ENCODE data around the gene SPEF2.

Gene SPEF2

DNA sequence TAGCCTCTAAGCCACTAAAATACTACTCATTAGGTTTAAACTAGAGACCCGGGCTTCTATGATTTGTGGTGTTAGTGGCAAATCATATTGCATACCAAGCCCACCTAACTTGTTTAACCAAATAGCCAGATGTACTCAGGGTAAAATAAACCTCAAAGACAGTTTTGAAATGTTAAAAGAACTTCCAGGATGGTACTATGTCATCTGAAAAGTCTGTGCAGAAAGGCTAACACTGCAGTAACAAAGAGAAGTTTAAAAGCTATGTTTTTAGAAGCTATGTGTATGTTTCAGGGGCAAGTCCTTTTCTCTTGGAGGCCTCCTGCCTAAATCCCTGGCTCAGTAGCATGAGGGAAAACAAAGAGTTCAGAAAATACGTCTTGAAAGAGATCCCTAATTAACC is 154.2 kb downstream of the SPEF2 start:
- no peak for DNase-seq (ENCODE audit: low read depth in 1 of 2, low spot score in 1 of 2)
- Histone ChIP-seq H3K27ac (replicated peaks) (no peak overlapping the region), H3K4me3 (replicated peaks; ENCODE audit: insufficient read depth, low read length) (no peak overlapping the region), H3K27me3 (ENCODE audit: insufficient read depth, poor library complexity, severe bottlenecking) (no peaks in the 10 kb centered on the region)
- TF ChIP-seq SPI1 (IDR thresholded peaks at IDR 0.05; ENCODE audit: borderline replicate concordance, low read depth) = no peak

DNA sequence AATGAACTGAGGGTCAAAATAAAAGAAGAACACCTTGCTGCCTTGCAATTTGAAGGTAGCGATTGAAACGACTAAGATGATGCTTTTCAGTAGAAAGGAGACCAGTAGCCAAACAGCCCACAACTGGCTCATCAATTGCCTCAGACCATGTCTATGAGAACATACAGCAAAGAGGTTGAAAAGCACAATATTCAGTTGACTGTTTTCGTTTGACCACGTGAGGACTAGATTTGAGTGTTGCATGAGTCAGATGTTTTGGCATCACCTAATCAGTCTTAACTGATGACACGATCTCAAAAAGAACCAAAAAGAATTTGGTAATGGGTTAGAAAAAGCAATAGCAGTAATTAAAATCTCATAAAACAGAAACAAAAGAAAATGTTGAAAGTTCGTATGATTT is 156.3 kb downstream of the SPEF2 start:
- no peak for DNase-seq (ENCODE audit: low read depth in 1 of 2, low spot score in 1 of 2)
- H3K27ac ChIP-seq (replicated peaks) = no peak overlapping the region
- no peaks in the 10 kb centered on the region for H3K27me3 ChIP-seq (ENCODE audit: insufficient read depth, poor library complexity, severe bottlenecking)
- H3K4me3 ChIP-seq (replicated peaks; ENCODE audit: insufficient read depth, low read length) = no peak overlapping the region
- TF ChIP-seq SPI1 (IDR thresholded peaks at IDR 0.05; ENCODE audit: borderline replicate concordance, low read depth) = no peak
- TF ChIP-seq, protein P1, sequence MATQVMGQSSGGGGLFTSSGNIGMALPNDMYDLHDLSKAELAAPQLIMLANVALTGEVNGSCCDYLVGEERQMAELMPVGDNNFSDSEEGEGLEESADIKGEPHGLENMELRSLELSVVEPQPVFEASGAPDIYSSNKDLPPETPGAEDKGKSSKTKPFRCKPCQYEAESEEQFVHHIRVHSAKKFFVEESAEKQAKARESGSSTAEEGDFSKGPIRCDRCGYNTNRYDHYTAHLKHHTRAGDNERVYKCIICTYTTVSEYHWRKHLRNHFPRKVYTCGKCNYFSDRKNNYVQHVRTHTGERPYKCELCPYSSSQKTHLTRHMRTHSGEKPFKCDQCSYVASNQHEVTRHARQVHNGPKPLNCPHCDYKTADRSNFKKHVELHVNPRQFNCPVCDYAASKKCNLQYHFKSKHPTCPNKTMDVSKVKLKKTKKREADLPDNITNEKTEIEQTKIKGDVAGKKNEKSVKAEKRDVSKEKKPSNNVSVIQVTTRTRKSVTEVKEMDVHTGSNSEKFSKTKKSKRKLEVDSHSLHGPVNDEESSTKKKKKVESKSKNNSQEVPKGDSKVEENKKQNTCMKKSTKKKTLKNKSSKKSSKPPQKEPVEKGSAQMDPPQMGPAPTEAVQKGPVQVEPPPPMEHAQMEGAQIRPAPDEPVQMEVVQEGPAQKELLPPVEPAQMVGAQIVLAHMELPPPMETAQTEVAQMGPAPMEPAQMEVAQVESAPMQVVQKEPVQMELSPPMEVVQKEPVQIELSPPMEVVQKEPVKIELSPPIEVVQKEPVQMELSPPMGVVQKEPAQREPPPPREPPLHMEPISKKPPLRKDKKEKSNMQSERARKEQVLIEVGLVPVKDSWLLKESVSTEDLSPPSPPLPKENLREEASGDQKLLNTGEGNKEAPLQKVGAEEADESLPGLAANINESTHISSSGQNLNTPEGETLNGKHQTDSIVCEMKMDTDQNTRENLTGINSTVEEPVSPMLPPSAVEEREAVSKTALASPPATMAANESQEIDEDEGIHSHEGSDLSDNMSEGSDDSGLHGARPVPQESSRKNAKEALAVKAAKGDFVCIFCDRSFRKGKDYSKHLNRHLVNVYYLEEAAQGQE (IDR thresholded peaks at IDR 0.05; ENCODE audit: insufficient replicate concordance, low read depth) = no peak
- TF ChIP-seq, protein P2, sequence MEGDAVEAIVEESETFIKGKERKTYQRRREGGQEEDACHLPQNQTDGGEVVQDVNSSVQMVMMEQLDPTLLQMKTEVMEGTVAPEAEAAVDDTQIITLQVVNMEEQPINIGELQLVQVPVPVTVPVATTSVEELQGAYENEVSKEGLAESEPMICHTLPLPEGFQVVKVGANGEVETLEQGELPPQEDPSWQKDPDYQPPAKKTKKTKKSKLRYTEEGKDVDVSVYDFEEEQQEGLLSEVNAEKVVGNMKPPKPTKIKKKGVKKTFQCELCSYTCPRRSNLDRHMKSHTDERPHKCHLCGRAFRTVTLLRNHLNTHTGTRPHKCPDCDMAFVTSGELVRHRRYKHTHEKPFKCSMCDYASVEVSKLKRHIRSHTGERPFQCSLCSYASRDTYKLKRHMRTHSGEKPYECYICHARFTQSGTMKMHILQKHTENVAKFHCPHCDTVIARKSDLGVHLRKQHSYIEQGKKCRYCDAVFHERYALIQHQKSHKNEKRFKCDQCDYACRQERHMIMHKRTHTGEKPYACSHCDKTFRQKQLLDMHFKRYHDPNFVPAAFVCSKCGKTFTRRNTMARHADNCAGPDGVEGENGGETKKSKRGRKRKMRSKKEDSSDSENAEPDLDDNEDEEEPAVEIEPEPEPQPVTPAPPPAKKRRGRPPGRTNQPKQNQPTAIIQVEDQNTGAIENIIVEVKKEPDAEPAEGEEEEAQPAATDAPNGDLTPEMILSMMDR (IDR thresholded peaks at IDR 0.05; ENCODE audit: insufficient read depth, low read length) = no peak
- TF ChIP-seq GABPA (IDR thresholded peaks at IDR 0.05; ENCODE audit: low read depth) = no peak
- no peak for TF ChIP-seq POLR2AphosphoS5 (IDR thresholded peaks at IDR 0.05; ENCODE audit: low read depth)

DNA sequence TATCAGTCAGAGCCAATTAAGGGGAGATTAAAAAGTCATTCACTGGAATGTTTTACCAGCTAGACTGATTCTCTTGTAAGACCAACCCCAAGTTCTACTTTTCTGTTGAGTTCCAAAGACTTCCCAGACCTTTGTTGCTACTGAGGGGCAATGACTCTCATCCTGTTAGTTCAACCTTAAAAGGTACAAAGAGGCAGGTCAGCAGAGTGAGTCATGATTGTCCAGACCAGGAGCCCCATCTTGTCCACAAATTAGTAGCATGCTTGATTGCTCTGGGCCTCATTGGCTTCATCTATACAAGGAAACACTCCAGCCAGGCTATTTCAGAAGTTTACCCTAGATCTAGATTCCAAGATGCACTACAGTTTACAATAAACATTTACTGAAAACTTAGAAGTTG is 159.1 kb downstream of the SPEF2 start:
- DNase-seq (ENCODE audit: low read depth in 1 of 2, low spot score in 1 of 2) = no peak
- Histone ChIP-seq H3K27ac (replicated peaks) (no peak overlapping the region), H3K4me3 (replicated peaks; ENCODE audit: insufficient read depth, low read length) (no peak overlapping the region), H3K27me3 (ENCODE audit: insufficient read depth, poor library complexity, severe bottlenecking) (no peaks in the 10 kb centered on the region)
- no peak for TF ChIP-seq GABPA (IDR thresholded peaks at IDR 0.05; ENCODE audit: low read depth)
- TF ChIP-seq, protein P2 (IDR thresholded peaks at IDR 0.05; ENCODE audit: insufficient read depth, low read length) = no peak
- TF ChIP-seq, protein P1 (IDR thresholded peaks at IDR 0.05; ENCODE audit: insufficient replicate concordance, low read depth) = no peak
- no peak for TF ChIP-seq POLR2AphosphoS5 (IDR thresholded peaks at IDR 0.05; ENCODE audit: low read depth)
- TF ChIP-seq SPI1 (IDR thresholded peaks at IDR 0.05; ENCODE audit: borderline replicate concordance, low read depth) = no peak

DNA sequence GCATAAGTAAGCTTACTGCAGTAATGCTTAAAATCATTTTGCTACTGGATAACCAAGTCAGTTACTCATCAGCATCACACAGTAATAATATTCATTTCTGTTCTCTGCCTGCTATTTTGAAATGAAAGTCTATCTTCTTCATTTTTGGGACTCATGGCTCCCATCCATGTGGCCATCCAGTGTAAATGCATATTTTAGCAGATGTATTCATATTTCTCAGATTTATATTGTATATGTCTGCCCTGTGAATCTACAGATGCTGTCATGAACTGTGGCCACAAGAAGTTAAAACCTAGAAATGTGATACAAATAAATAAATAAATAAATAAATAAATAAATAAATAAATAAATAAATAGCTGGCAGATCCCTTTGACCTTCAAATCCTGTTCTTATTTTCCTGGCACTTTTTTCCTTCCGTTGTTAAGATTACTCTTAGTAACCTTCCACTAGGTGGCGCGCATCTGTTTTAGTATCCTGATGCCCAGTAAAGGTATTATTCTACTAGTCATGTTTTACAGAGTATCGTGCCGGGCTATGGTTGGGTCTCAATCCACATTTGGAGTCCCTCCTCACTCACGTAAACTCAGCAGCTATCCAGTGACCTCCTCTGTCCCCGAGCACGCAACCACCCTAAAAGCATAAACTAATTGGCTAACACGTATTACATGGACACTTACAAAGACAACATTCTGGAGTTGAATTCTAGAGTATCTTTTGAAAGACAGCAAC is 159.9 kb downstream of the SPEF2 start:
- TF ChIP-seq, protein P2 (IDR thresholded peaks at IDR 0.05; ENCODE audit: insufficient read depth, low read length) = peak; percentile 19
- no peak for TF ChIP-seq GABPA (IDR thresholded peaks at IDR 0.05; ENCODE audit: low read depth)
- TF ChIP-seq SPI1 (IDR thresholded peaks at IDR 0.05; ENCODE audit: borderline replicate concordance, low read depth) = no peak
- TF ChIP-seq POLR2AphosphoS5 (IDR thresholded peaks at IDR 0.05; ENCODE audit: low read depth) = no peak
- TF ChIP-seq, protein P1 (IDR thresholded peaks at IDR 0.05; ENCODE audit: insufficient replicate concordance, low read depth) = no peak
- Histone ChIP-seq H3K27ac (replicated peaks) (no peak overlapping the region), H3K27me3 (ENCODE audit: insufficient read depth, poor library complexity, severe bottlenecking) (no peaks in the 10 kb centered on the region), H3K4me3 (replicated peaks; ENCODE audit: insufficient read depth, low read length) (no peak overlapping the region)
- peak; percentile 27 to 70 for DNase-seq (ENCODE audit: low read depth in 1 of 2, low spot score in 1 of 2)

Measured in HL-60 (cell line).